ENCODE results near the gene SMC1A. TPM values are rescaled to one million over a fixed set of nuclear protein-coding genes. Genes with fewer than 3 reads are reported as not detected.
"Not testable (repeated sequence)": the region's sequence is repeated elsewhere in the genome, so short reads cannot be mapped to it uniquely, and the experiment has no call there.

The SMC1A gene
- total RNA-seq (2012; rRNA removed) = 14.9 and 18.0 TPM in 2 replicates

GRCh38 chrX:53422086-53422860, at the start of gene SMC1A:
SMC1A (minus strand) TSS chrX:53422654; CDS start chrX:53422600, 54 bp downstream.
- peaks cover 1% of the 10 kb centered on the region for H3K27me3 ChIP-seq (ENCODE audit: control insufficient read depth, insufficient read depth, low read length)
- peak within 1 kb of the TSS; percentile 97 for H3K4me3 ChIP-seq (ENCODE audit: low read length)
- peak within 1 kb of the TSS; percentile 89 for H3K4me2 ChIP-seq (ENCODE audit: low read length)
- peak within 1 kb of the TSS; percentile 96 for H3K9ac ChIP-seq (ENCODE audit: low read depth, low read length)
- H3K4me1 ChIP-seq (ENCODE audit: control insufficient read depth, insufficient read depth, low read length) = peaks cover 18% of the 10 kb centered on the region
- no peaks in the 10 kb centered on the region for H3K36me3 ChIP-seq (ENCODE audit: insufficient read depth, low read length)
- no peaks in the 10 kb centered on the region for H3K9me3 ChIP-seq (replicated peaks; ENCODE audit: low read length)

GRCh38 chrX:53471346-53471745, 48.9 kb upstream of the SMC1A start:
- Histone ChIP-seq H3K36me3 (ENCODE audit: insufficient read depth, low read length) (no peaks in the 10 kb centered on the region), H3K9me3 (replicated peaks; ENCODE audit: low read length) (no peaks in the 10 kb centered on the region), H3K27me3 (ENCODE audit: control insufficient read depth, insufficient read depth, low read length) (peaks cover 26% of the 10 kb centered on the region), H3K4me3 (ENCODE audit: low read length) (no peak overlapping the region), H3K4me1 (ENCODE audit: control insufficient read depth, insufficient read depth, low read length) (peaks cover 15% of the 10 kb centered on the region), H3K9ac (ENCODE audit: low read depth, low read length) (no peak overlapping the region), H3K4me2 (ENCODE audit: low read length) (no peak overlapping the region)

- not testable (repeated sequence) for H3K9me3 ChIP-seq (replicated peaks; ENCODE audit: low read length); H3K36me3 ChIP-seq (ENCODE audit: insufficient read depth, low read length); H3K4me3 ChIP-seq (ENCODE audit: low read length); H3K9ac ChIP-seq (ENCODE audit: low read depth, low read length); H3K4me2 ChIP-seq (ENCODE audit: low read length); H3K4me1 ChIP-seq (ENCODE audit: control insufficient read depth, insufficient read depth, low read length)
- H3K27me3 ChIP-seq (ENCODE audit: control insufficient read depth, insufficient read depth, low read length) = peaks cover 23% of the 10 kb centered on the region
Measured at GRCh38 chrX:53468659-53469058, 46.2 kb upstream of the SMC1A start.

- Histone ChIP-seq H3K4me2 (ENCODE audit: low read length) (no peak overlapping the region), H3K9ac (ENCODE audit: low read depth, low read length) (no peak overlapping the region), H3K36me3 (ENCODE audit: insufficient read depth, low read length) (no peaks in the 10 kb centered on the region), H3K4me3 (ENCODE audit: low read length) (no peak overlapping the region), H3K27me3 (ENCODE audit: control insufficient read depth, insufficient read depth, low read length) (peaks cover 11% of the 10 kb centered on the region), H3K4me1 (ENCODE audit: control insufficient read depth, insufficient read depth, low read length) (peaks cover 5% of the 10 kb centered on the region), H3K9me3 (replicated peaks; ENCODE audit: low read length) (no peaks in the 10 kb centered on the region)
Measured at GRCh38 chrX:53458082-53458481, 35.6 kb upstream of the SMC1A start.

- H3K9ac ChIP-seq (ENCODE audit: low read depth, low read length) = no peak overlapping the region
- H3K27me3 ChIP-seq (ENCODE audit: control insufficient read depth, insufficient read depth, low read length) = peaks cover 7% of the 10 kb centered on the region
- H3K9me3 ChIP-seq (replicated peaks; ENCODE audit: low read length) = no peaks in the 10 kb centered on the region
- no peaks in the 10 kb centered on the region for H3K36me3 ChIP-seq (ENCODE audit: insufficient read depth, low read length)
- peaks cover 5% of the 10 kb centered on the region for H3K4me1 ChIP-seq (ENCODE audit: control insufficient read depth, insufficient read depth, low read length)
- no peak overlapping the region for H3K4me3 ChIP-seq (ENCODE audit: low read length)
- peak overlapping the region; percentile 22 for H3K4me2 ChIP-seq (ENCODE audit: low read length)
Measured at GRCh38 chrX:53456254-53456653, 33.8 kb upstream of the SMC1A start.

- no peak overlapping the region for H3K9ac ChIP-seq (ENCODE audit: low read depth, low read length)
- H3K27me3 ChIP-seq (ENCODE audit: control insufficient read depth, insufficient read depth, low read length) = peaks cover 7% of the 10 kb centered on the region
- peaks cover 5% of the 10 kb centered on the region for H3K4me1 ChIP-seq (ENCODE audit: control insufficient read depth, insufficient read depth, low read length)
- H3K36me3 ChIP-seq (ENCODE audit: insufficient read depth, low read length) = no peaks in the 10 kb centered on the region
- H3K4me3 ChIP-seq (ENCODE audit: low read length) = no peak overlapping the region
- H3K9me3 ChIP-seq (replicated peaks; ENCODE audit: low read length) = no peaks in the 10 kb centered on the region
- no peak overlapping the region for H3K4me2 ChIP-seq (ENCODE audit: low read length)
Measured at GRCh38 chrX:53452812-53453211, 30.4 kb upstream of the SMC1A start.

- no peaks in the 10 kb centered on the region for H3K4me1 ChIP-seq (ENCODE audit: control insufficient read depth, insufficient read depth, low read length)
- no peak overlapping the region for H3K9ac ChIP-seq (ENCODE audit: low read depth, low read length)
- no peak overlapping the region for H3K4me2 ChIP-seq (ENCODE audit: low read length)
- H3K27me3 ChIP-seq (ENCODE audit: control insufficient read depth, insufficient read depth, low read length) = peaks cover 7% of the 10 kb centered on the region
- no peaks in the 10 kb centered on the region for H3K9me3 ChIP-seq (replicated peaks; ENCODE audit: low read length)
- H3K4me3 ChIP-seq (ENCODE audit: low read length) = no peak overlapping the region
- no peaks in the 10 kb centered on the region for H3K36me3 ChIP-seq (ENCODE audit: insufficient read depth, low read length)
Measured at GRCh38 chrX:53449632-53450031, 27.2 kb upstream of the SMC1A start.

GRCh38 chrX:53447441-53447840, 25.0 kb upstream of the SMC1A start:
- Histone ChIP-seq H3K4me2 (ENCODE audit: low read length) (no peak overlapping the region), H3K4me3 (ENCODE audit: low read length) (no peak overlapping the region), H3K9me3 (replicated peaks; ENCODE audit: low read length) (no peaks in the 10 kb centered on the region), H3K27me3 (ENCODE audit: control insufficient read depth, insufficient read depth, low read length) (peaks cover 5% of the 10 kb centered on the region), H3K9ac (ENCODE audit: low read depth, low read length) (no peak overlapping the region), H3K4me1 (ENCODE audit: control insufficient read depth, insufficient read depth, low read length) (no peaks in the 10 kb centered on the region), H3K36me3 (ENCODE audit: insufficient read depth, low read length) (no peaks in the 10 kb centered on the region)

- Histone ChIP-seq H3K4me1 (ENCODE audit: control insufficient read depth, insufficient read depth, low read length) (peaks cover 12% of the 10 kb centered on the region), H3K4me2 (ENCODE audit: low read length) (no peak overlapping the region), H3K4me3 (ENCODE audit: low read length) (no peak overlapping the region), H3K9ac (ENCODE audit: low read depth, low read length) (no peak overlapping the region), H3K27me3 (ENCODE audit: control insufficient read depth, insufficient read depth, low read length) (peaks cover 13% of the 10 kb centered on the region), H3K36me3 (ENCODE audit: insufficient read depth, low read length) (no peaks in the 10 kb centered on the region), H3K9me3 (replicated peaks; ENCODE audit: low read length) (no peaks in the 10 kb centered on the region)
Measured at GRCh38 chrX:53445977-53446376, 23.5 kb upstream of the SMC1A start.

- H3K4me3 ChIP-seq (ENCODE audit: low read length) = no peak overlapping the region
- no peaks in the 10 kb centered on the region for H3K9me3 ChIP-seq (replicated peaks; ENCODE audit: low read length)
Measured at GRCh38 chrX:53442322-53442631, 19.8 kb upstream of the SMC1A start.

GRCh38 chrX:53441531-53442321, 19.3 kb upstream of the SMC1A start:
- peak overlapping the region; percentile 65 for H3K4me3 ChIP-seq (ENCODE audit: low read length)

More at GRCh38 chrX:53442322-53442631, 19.8 kb upstream of the SMC1A start:
- H3K36me3 ChIP-seq (ENCODE audit: insufficient read depth, low read length) = no peaks in the 10 kb centered on the region
- H3K4me2 ChIP-seq (ENCODE audit: low read length) = peak overlapping the region; percentile 83
- peaks cover 26% of the 10 kb centered on the region for H3K27me3 ChIP-seq (ENCODE audit: control insufficient read depth, insufficient read depth, low read length)
- H3K4me1 ChIP-seq (ENCODE audit: control insufficient read depth, insufficient read depth, low read length) = peaks cover 25% of the 10 kb centered on the region
- no peak overlapping the region for H3K9ac ChIP-seq (ENCODE audit: low read depth, low read length)

More at GRCh38 chrX:53441531-53442321, 19.3 kb upstream of the SMC1A start:
- Histone ChIP-seq H3K4me2 (ENCODE audit: low read length) (peak overlapping the region; percentile 83), H3K9me3 (replicated peaks; ENCODE audit: low read length) (no peaks in the 10 kb centered on the region), H3K36me3 (ENCODE audit: insufficient read depth, low read length) (no peaks in the 10 kb centered on the region), H3K27me3 (ENCODE audit: control insufficient read depth, insufficient read depth, low read length) (peaks cover 29% of the 10 kb centered on the region), H3K4me1 (ENCODE audit: control insufficient read depth, insufficient read depth, low read length) (peaks cover 25% of the 10 kb centered on the region), H3K9ac (ENCODE audit: low read depth, low read length) (peak overlapping the region; percentile 71)
